Subcutaneous adipose tissue (tissue), 4 donors: Measurements from ENCODE around the gene KCTD1. TPM values are rescaled to one million over a fixed set of nuclear protein-coding genes. Genes with fewer than 3 reads are reported as not detected.

Experiments
- CTCF ChIP-seq: fragments of 450-650 bp; IDR thresholded peaks from one replicate; pipeline ENCODE4 v1.5.1; 2016; ENCODE audit warnings: low read depth, mild to moderate bottlenecking, control low read depth, antibody characterized with exemption, moderate library complexity
- total RNA-seq, 4 donors: library from RNA; depleted of rRNA; stranded (reverse); fragments of >200 nt; gene quantifications; one replicate each; pipeline ENCODE4 v1.1.0, GENCODE V29; 2016

KCTD1 gene
- total RNA-seq, 4 donors from 2014 or later: 5.9 to 15.8 (median 8.5) TPM

GRCh38 chr18:26460449-26461091 lies 87.8 kb downstream of the KCTD1 start:
- TF ChIP-seq CTCF: no peak

- TF ChIP-seq CTCF: no peak
Measured at GRCh38 chr18:26459884-26460283, 88.5 kb downstream of the KCTD1 start.

- TF ChIP-seq CTCF: no peak
Measured at GRCh38 chr18:26459340-26459739, 89.0 kb downstream of the KCTD1 start.

- no peak for TF ChIP-seq CTCF
Measured at GRCh38 chr18:26458526-26459232, 89.7 kb downstream of the KCTD1 start.

DNA sequence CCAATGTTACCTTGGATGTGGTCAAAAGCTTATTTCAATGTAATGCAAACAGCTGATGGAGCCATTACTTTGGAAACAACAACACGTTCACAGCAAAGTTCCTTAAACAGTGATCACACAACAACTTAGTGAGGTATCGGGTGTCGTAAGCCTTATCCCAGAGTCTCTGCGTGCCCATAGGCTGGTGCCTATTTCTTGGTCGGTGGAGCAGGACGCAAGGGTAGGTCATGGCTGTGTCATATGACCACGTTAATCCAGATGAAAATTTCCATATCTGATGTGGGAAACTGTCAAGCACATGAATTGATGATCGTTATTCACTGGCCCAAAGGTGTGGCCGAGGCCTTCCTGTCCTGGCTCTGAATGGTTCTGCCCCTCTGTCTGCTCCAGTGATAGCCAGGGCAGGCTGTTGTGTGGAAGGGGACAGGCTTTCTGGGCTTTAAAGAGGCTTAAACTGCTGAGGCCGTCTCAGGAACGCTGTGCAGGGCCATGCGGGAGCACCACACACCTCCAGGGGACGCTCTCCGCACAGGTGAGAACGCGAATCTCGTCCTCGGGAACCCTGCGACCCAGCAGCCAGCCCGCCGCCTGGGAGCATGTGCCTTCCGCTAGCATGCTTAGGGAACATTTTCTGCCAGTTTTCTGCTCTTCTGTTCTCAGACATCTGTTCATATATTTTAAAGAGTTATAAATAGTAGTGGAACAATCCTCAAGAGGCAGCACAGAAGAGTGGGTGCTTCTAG lies 90.6 kb downstream of the KCTD1 start:
- no peak for TF ChIP-seq CTCF

- TF ChIP-seq CTCF: no peak
Measured at GRCh38 chr18:26457195-26457594, 91.2 kb downstream of the KCTD1 start.

DNA sequence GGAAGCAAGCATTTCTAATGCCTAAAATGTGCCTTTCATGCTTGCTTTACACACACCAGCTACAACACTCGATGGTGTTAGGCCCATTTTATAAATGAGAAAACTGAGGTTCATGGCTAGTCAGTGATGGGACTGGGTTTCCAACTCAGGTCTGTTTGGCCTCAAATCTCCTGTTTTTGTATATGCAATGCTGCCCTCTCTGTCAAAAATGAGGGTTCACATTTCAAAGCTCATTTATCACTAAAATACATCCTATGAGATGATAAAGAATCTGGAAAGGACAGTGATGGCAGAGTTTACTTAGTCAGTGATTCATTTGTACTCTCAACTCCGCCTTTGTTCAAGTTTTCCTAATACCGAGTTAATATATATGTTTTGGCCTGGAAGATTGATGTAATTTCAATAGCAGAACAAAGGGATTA lies 92.3 kb downstream of the KCTD1 start:
- no peak for TF ChIP-seq CTCF
